ENCODE measurements around the gene SDR42E2. TPM values are rescaled to one million over a fixed set of nuclear protein-coding genes. Genes with fewer than 3 reads are reported as not detected.

SDR42E2 gene
- total RNA-seq, 2 donors from 2014 or later, result not detected

DNA sequence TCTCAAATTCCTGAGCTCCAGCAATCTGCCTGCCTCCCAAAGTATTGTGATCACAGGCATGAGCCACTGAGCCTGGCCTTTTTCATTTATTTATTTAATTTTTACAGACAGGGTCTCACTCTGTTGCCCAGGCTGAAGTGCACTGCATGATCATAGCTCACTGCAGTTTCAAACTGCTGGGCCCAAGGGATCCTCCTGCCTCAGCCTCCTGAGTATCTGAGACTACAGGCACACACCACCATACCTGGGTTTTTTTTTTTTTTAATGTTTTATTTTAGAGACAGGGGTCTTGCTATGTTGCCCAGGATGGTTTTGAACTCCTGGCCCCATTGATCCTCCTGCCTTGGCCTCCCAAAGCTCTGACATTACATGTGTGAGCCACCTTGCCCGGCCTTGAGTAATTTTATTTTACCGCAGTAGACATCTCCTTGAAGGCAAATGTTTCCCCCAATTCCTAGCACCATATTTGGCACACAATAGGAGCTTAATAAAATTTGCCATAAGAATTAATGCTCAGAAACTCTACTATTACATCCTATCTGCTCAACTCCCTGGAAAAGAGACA lies 41.9 kb downstream of the SDR42E2 start:
- Histone ChIP-seq H3K36me3 (ENCODE audit: control insufficient read depth, insufficient read depth, low read length) (no peaks in the 10 kb centered on the region), H3K4me1 (ENCODE audit: control insufficient read depth, insufficient read depth, low read length) (no peaks in the 10 kb centered on the region), H3K9me3 (ENCODE audit: control insufficient read depth, low read length) (no peaks in the 10 kb centered on the region), H3K4me3 (ENCODE audit: low read length) (no peak overlapping the region), H3K27ac (ENCODE audit: low read depth, low read length) (no peak overlapping the region), H3K9ac (ENCODE audit: extremely low read depth, low read length, poor library complexity, severe bottlenecking) (no peak overlapping the region), H3K27me3 (ENCODE audit: control insufficient read depth, insufficient read depth, low read length, poor library complexity, severe bottlenecking) (peaks cover 6% of the 10 kb centered on the region)
- Mint-ChIP-seq H3K4me1 (no peaks in the 10 kb centered on the region), H3K36me3 (ENCODE audit: low read depth) (no peaks in the 10 kb centered on the region), H3K27me3 (ENCODE audit: insufficient read depth) (peaks cover 12% of the 10 kb centered on the region), H3K4me3 (no peak overlapping the region), H3K27ac (no peak overlapping the region), H3K9me3 (no peaks in the 10 kb centered on the region)
- 91 to 92% methylated on average over 2 of the region's 2 CpGs for WGBS, 2 experiments (ENCODE audit: insufficient coverage in 1 of 2, insufficient read length in 1 of 2)
- TF ChIP-seq, protein P1, sequence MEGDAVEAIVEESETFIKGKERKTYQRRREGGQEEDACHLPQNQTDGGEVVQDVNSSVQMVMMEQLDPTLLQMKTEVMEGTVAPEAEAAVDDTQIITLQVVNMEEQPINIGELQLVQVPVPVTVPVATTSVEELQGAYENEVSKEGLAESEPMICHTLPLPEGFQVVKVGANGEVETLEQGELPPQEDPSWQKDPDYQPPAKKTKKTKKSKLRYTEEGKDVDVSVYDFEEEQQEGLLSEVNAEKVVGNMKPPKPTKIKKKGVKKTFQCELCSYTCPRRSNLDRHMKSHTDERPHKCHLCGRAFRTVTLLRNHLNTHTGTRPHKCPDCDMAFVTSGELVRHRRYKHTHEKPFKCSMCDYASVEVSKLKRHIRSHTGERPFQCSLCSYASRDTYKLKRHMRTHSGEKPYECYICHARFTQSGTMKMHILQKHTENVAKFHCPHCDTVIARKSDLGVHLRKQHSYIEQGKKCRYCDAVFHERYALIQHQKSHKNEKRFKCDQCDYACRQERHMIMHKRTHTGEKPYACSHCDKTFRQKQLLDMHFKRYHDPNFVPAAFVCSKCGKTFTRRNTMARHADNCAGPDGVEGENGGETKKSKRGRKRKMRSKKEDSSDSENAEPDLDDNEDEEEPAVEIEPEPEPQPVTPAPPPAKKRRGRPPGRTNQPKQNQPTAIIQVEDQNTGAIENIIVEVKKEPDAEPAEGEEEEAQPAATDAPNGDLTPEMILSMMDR (conservative IDR thresholded peaks at IDR 0.05), result no peak
- DNase-seq, result no peak

DNA sequence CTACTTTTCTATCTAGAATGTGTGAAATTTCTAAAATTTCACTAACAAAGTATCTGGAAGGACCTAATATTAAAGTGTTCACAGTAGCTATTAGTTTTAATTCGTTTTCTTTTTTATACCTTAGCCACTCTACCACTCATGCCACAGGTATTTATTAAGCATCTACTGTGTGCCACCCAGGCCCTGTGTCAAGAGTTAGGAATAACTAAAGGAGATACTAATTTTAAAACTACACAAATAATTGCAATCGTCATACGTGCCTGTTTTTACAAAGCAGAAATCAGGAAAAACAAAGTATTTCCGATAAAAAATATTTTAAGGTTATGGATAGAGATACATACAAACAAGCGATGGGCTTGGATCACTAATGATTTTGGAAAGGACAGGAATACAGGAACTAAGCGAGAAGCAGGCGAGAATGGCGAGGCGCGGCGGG lies 43.3 kb downstream of the SDR42E2 start:
- H3K36me3 Mint-ChIP-seq (ENCODE audit: low read depth), result no peaks in the 10 kb centered on the region
- Histone ChIP-seq H3K9ac (ENCODE audit: extremely low read depth, low read length, poor library complexity, severe bottlenecking) (no peak overlapping the region), H3K36me3 (ENCODE audit: control insufficient read depth, insufficient read depth, low read length) (no peaks in the 10 kb centered on the region), H3K4me1 (ENCODE audit: control insufficient read depth, insufficient read depth, low read length) (no peaks in the 10 kb centered on the region), H3K27ac (ENCODE audit: low read depth, low read length) (no peak overlapping the region), H3K4me3 (ENCODE audit: low read length) (peak overlapping the region; percentile 71), H3K9me3 (ENCODE audit: control insufficient read depth, low read length) (no peaks in the 10 kb centered on the region), H3K27me3 (ENCODE audit: control insufficient read depth, insufficient read depth, low read length, poor library complexity, severe bottlenecking) (peaks cover 6% of the 10 kb centered on the region)
- H3K4me1 Mint-ChIP-seq, result no peaks in the 10 kb centered on the region
- peak overlapping the region; percentile 61 for H3K27ac Mint-ChIP-seq
- TF ChIP-seq, protein P1 (conservative IDR thresholded peaks at IDR 0.05), result no peak
- peaks cover 2% of the 10 kb centered on the region for H3K9me3 Mint-ChIP-seq
- H3K4me3 Mint-ChIP-seq, result peak overlapping the region; percentile 77
- DNase-seq, result no peak
- H3K27me3 Mint-ChIP-seq (ENCODE audit: insufficient read depth), result peaks cover 12% of the 10 kb centered on the region
- 29 to 32% methylated on average over 7 to 11 of the region's 11 CpGs for WGBS, 2 experiments (ENCODE audit: insufficient coverage in 1 of 2, insufficient read length in 1 of 2)

DNA sequence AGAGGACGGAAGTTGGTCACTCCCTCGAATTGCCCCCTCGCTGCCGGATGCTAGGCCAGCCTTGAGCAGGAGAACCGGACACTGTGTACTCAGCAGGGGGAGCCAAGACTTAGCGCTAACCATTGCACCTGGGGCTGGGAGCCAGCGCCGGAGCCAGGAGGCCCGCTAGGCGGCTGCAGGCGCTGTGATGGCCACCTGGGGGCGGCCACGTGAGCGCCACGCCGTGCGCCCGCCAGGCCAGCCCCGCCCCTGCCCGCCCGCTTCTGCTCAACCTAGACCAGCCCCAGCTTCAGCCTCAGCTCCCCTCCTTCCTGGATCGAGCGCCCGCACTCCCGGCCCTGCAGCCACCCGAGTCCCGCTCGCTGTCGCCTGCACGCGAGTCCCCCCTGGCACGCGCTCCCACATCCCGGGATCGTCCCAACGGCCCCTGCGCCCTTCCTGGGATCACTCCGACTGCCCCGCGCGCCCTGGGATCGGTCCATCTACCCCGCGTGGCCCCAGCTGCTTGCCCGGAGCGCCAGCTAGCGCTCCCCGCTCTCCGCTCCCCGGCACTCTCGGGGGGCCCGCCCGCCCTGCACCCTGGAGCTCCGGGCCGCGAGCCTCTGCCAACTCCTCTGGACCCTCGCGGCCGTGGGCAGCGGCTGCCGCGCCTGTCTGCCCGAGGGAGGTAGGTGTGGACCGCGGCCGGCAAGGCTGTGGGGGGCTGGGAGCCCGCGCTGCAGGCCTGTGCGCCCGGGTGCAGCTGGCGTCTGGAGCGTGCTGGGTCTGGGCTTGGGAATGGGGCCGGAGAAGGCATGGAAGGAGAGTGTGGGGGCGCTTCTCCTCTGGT lies 43.9 kb downstream of the SDR42E2 start, which contains the start of gene EEF2K:
TSS of gene EEF2K (plus strand) at position 266 of the 829 bp plus-strand sequence. CDS start 19,452 bp downstream, outside the sequence.
- DNase-seq, result peak; percentile 97
- H3K27me3 Mint-ChIP-seq (ENCODE audit: insufficient read depth), result peaks cover 12% of the 10 kb centered on the region
- peaks cover 6% of the 10 kb centered on the region for H3K27me3 ChIP-seq (ENCODE audit: control insufficient read depth, insufficient read depth, low read length, poor library complexity, severe bottlenecking)
- H3K27ac ChIP-seq (ENCODE audit: low read depth, low read length), result peak within 1 kb of the TSS; percentile 17
- no peaks in the 10 kb centered on the region for H3K4me1 ChIP-seq (ENCODE audit: control insufficient read depth, insufficient read depth, low read length)
- no peaks in the 10 kb centered on the region for H3K4me1 Mint-ChIP-seq
- H3K36me3 ChIP-seq (ENCODE audit: control insufficient read depth, insufficient read depth, low read length), result no peaks in the 10 kb centered on the region
- no peaks in the 10 kb centered on the region for H3K36me3 Mint-ChIP-seq (ENCODE audit: low read depth)
- H3K4me3 ChIP-seq (ENCODE audit: low read length), result peak within 1 kb of the TSS; percentile 92
- peak within 1 kb of the TSS; percentile 77 for H3K4me3 Mint-ChIP-seq
- 0% methylated on average over 12 to 74 of the region's 74 CpGs for WGBS, 2 experiments (ENCODE audit: insufficient coverage in 1 of 2, insufficient read length in 1 of 2)
- peak within 1 kb of the TSS; percentile 61 for H3K27ac Mint-ChIP-seq
- peak within 1 kb of the TSS; percentile 41 for H3K9ac ChIP-seq (ENCODE audit: extremely low read depth, low read length, poor library complexity, severe bottlenecking)
- H3K9me3 ChIP-seq (ENCODE audit: control insufficient read depth, low read length), result no peaks in the 10 kb centered on the region
- TF ChIP-seq, protein P1 (conservative IDR thresholded peaks at IDR 0.05), result peak; percentile 92
- H3K9me3 Mint-ChIP-seq, result peaks cover 8% of the 10 kb centered on the region
